BE2C (cell line): ENCODE results near the gene BATF.

Experiments
- DNase-seq: peaks from one replicate; pipeline ENCODE4 v3.0.0-alpha.2; 2020
- H3K27me3 ChIP-seq: fragments of 250-450 bp; sonication (Bioruptor Pico); 2 replicates; pipeline ENCODE4 v1.5.1; 2020; ENCODE audit warnings: mild to moderate bottlenecking
- H3K36me3 ChIP-seq: fragments of 250-450 bp; sonication (Bioruptor Pico); 2 replicates; pipeline ENCODE4 v1.5.1; 2020; ENCODE audit warnings: mild to moderate bottlenecking
- H3K4me1 ChIP-seq: fragments of 250-450 bp; sonication (Bioruptor Pico); 2 replicates; pipeline ENCODE4 v1.5.1; 2020
- H3K4me3 ChIP-seq: 2 replicates; pipeline ENCODE4 v1.5.1; 2011; ENCODE audit warnings: low read depth, low read length
- H3K9me3 ChIP-seq: fragments of 250-450 bp; sonication (Bioruptor Pico); 2 replicates; pipeline ENCODE4 v1.5.1; 2020
- TF ChIP-seq, protein P1 (sequence below): IDR thresholded peaks from 2 replicates; pipeline ENCODE4 v1.5.1; 2012; ENCODE audit warnings: mild to moderate bottlenecking, low read depth, low read length

Gene BATF

DNA sequence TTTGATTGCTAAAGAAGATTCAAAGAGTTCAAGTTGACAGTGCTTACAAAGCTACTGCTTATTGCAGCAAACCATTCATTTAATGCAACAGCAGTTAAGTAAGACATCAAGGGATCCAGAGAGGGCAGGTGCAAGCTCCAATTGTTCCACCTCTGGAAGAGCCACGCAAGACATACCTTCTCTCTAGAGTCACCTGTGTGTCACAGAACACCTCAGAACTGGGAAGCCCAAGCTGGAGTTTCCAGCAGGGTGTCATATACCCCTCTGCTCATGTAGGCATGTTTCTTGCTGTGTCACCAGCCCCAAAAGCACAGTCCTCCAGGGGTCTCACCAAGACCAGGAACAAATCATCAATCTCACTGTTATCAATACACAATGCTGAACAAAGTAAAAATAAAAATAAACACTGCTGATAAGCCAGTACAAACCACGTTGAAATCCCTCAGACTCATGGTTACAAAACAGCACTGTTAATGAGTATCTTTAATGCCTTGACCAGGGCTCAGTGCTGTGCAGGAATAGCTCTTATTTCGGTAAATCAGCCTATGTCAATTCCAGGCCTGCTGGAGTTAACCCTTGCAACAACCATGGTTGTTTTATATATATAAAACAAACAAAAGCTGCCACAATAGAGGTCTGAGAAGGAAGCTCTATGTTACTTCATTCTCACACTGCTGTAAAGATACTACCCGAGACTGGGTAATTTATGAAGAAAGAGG, 37.4 kb upstream of the BATF start:
- TF ChIP-seq, protein P1, sequence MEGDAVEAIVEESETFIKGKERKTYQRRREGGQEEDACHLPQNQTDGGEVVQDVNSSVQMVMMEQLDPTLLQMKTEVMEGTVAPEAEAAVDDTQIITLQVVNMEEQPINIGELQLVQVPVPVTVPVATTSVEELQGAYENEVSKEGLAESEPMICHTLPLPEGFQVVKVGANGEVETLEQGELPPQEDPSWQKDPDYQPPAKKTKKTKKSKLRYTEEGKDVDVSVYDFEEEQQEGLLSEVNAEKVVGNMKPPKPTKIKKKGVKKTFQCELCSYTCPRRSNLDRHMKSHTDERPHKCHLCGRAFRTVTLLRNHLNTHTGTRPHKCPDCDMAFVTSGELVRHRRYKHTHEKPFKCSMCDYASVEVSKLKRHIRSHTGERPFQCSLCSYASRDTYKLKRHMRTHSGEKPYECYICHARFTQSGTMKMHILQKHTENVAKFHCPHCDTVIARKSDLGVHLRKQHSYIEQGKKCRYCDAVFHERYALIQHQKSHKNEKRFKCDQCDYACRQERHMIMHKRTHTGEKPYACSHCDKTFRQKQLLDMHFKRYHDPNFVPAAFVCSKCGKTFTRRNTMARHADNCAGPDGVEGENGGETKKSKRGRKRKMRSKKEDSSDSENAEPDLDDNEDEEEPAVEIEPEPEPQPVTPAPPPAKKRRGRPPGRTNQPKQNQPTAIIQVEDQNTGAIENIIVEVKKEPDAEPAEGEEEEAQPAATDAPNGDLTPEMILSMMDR: no peak
- H3K36me3 ChIP-seq: no peaks in the 10 kb centered on the region
- H3K9me3 ChIP-seq: no peaks in the 10 kb centered on the region
- no peak overlapping the region for H3K4me3 ChIP-seq
- no peaks in the 10 kb centered on the region for H3K27me3 ChIP-seq
- H3K4me1 ChIP-seq: no peaks in the 10 kb centered on the region
- no peak for DNase-seq

DNA sequence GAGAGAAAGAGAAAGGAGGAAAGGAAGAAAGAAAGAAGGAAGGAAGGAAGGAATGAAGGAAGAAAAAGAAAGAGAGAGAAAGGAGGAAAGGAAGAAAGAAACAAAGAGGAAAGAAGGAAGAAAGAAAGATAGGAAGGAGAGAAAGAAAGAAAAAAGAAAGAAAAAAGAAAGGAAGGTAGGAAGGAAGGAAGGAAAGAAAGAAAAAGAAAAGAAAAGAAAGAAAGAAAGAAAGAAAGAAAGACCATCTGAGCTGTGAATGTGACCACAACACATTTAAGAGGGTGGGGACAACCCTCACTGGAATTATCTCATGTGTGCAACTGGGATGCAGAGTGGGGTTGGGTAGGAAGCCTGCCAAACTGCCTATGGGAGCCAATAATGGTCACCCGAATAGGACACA, 36.0 kb upstream of the BATF start:
- DNase-seq: no peak
- H3K9me3 ChIP-seq: no peaks in the 10 kb centered on the region
- no peaks in the 10 kb centered on the region for H3K27me3 ChIP-seq
- TF ChIP-seq, protein P1: no peak
- no peaks in the 10 kb centered on the region for H3K4me1 ChIP-seq
- no peak overlapping the region for H3K4me3 ChIP-seq
- H3K36me3 ChIP-seq: no peaks in the 10 kb centered on the region

DNA sequence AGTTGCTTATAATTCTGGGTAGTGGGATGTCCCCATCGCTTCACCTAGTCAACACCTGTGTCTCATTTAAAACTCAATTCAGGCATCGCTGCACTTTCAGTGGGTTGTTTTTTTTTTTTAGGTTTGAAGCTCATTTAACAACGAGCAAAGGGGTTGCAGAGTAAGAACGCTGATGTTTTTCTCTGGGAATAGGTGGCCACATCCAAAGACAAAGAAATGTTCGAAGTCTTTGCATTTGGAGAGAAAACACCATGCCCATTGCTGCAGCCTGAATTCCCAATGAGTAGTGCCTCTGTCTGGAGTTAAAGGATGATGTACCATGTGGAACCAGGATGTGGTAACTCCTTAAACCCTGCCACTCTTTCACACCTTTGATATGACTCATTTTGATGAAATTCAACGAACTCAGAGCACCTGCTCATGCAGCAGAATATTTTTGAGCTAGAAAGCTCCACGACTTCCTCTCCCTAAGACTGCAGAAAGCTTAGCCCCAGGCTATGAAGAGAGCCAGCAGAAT, 35.1 kb upstream of the BATF start:
- no peaks in the 10 kb centered on the region for H3K27me3 ChIP-seq
- no peaks in the 10 kb centered on the region for H3K9me3 ChIP-seq
- TF ChIP-seq, protein P1: no peak
- no peak for DNase-seq
- H3K36me3 ChIP-seq: no peaks in the 10 kb centered on the region
- H3K4me1 ChIP-seq: no peaks in the 10 kb centered on the region
- no peak overlapping the region for H3K4me3 ChIP-seq

DNA sequence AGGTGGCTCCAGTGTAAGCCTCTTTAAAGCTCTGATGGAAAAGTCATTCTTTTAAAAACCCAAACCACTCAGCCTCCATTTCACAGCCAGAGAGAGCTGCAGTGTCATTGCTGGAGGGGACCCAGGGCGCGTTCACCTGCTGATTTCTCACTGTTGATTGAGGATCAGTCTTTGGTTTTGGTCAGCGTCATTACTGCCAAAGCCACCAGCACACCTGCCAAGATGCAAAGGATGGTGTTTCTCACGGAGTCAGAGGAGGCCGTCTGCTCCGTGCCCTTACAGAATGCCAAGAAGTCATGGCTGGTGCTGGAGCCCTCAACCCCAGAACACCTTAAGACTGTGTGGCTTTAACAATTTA, 32.8 kb upstream of the BATF start:
- H3K27me3 ChIP-seq: no peaks in the 10 kb centered on the region
- TF ChIP-seq, protein P1: no peak
- no peaks in the 10 kb centered on the region for H3K36me3 ChIP-seq
- no peaks in the 10 kb centered on the region for H3K9me3 ChIP-seq
- no peak for DNase-seq
- no peaks in the 10 kb centered on the region for H3K4me1 ChIP-seq
- no peak overlapping the region for H3K4me3 ChIP-seq

DNA sequence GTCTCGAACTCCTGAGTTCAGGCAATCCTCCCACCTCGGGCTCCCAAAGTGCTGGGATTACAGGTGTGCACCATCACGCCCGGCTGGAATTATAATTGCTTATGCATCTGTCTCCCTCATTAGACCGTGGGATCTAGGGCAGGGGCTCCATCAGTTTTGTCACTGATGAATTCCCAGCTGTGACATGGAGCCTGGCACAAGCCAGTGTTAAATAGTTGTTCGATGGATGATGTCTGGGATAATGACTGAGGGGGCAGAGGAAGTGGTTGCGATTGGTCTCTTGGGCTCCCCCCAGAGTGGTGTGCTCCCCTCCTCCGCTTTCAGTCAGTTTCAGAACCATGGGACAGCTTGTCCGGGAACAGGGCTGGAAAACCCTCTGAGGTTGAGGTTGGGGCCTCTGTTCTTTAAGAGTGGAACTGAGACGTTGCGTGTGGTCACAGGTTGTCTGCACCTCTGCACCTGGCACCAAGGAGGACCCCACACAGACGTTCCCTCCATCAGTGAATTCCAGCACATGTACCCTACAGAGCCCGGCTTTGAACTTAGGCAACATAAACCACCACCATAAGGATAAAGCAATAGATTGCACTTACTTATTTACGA, 30.8 kb upstream of the BATF start:
- no peak for DNase-seq
- TF ChIP-seq, protein P1: no peak
- no peaks in the 10 kb centered on the region for H3K4me1 ChIP-seq

More for the DNA sequence above, 30.8 kb upstream of the BATF start:
- Histone ChIP-seq H3K4me3 (no peak overlapping the region), H3K27me3 (no peaks in the 10 kb centered on the region), H3K36me3 (no peaks in the 10 kb centered on the region), H3K9me3 (no peaks in the 10 kb centered on the region)
